SK-N-MC (cell line): Measurements from ENCODE around the gene SLC35F1.

Experiments
- EZH2 ChIP-seq: fragments of 200-600 bp; sonication (generic); IDR thresholded peaks from one replicate; pipeline ENCODE4 v1.6.1; 2017; ENCODE audit warnings: antibody characterized with exemption
- FOXP2 ChIP-seq: optimal IDR thresholded peaks from 2 replicates; pipeline ENCODE3; 2011; ENCODE audit warnings: mild to moderate bottlenecking, moderate library complexity; ENCODE audit not compliant: insufficient read depth; ENCODE audit errors: extremely low read length, control extremely low read depth
- POLR2AphosphoS5 ChIP-seq: IDR thresholded peaks from 2 replicates; pipeline ENCODE4 v1.6.1; 2012; ENCODE audit warnings: mild to moderate bottlenecking, low read depth, low read length, borderline replicate concordance

DNA sequence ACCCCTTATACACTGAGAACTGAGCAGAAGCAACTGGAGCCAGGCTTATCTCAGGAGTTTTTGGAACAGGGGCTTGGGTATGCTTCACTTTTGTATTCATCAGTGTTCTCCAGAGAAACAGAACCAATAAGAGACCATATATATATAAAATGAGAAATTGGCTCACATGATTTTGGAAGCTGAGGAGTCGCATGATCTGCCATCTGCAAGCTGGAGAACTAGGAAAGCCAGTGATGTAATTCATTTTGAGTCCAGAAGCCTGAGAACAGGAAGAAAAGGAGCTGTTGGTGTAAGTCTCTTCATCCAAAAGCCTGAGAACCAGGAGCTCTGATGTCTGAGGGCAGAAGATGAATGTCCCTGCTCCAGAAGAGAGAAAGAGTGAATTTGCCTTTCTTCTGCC lies 272.0 kb downstream of the SLC35F1 start:
- TF ChIP-seq POLR2AphosphoS5 = no peak
- no peak for TF ChIP-seq EZH2
- no peak for TF ChIP-seq FOXP2
